Uterus (tissue), 2 donors: ENCODE data around the gene KRTAP10-5.

Source experiments
- CTCF ChIP-seq, 4 experiments: fragments of 200-600 bp in 2 of 4; fragments of 450-650 bp in 2 of 4; sonication (generic) in 2 of 4; IDR thresholded peaks; one replicate each; pipeline ENCODE4 v1.5.1; 2016 to 2019; ENCODE audit warnings: antibody characterized with exemption in 4 of 4, mild to moderate bottlenecking in 2 of 4, moderate library complexity in 1 of 4
- POLR2A ChIP-seq, 2 donors: fragments of 450-650 bp; IDR thresholded peaks; one replicate each; pipeline ENCODE4 v1.6.1; 2016; ENCODE audit warnings: antibody characterized with exemption in 2 of 2, mild to moderate bottlenecking in 1 of 2, moderate library complexity in 1 of 2

DNA sequence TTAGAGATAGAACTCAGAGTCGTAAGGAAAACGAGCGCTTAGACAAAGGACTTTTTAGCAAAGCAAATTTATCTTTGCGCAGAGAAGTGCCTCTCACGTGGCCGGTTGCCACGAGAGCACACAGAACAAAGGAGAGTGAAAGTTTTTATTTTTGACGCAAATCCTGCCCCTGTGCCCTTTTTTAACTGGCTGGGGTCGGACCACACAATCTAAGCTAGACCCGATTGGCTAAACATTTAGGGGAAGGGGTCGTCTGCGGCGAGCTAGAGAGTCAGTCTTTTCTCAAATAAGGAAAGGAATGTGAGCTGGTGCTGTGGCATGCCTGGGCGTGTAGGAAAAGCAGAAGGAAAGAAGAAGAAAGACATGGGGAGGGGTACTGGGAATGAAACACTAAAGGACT, 31.5 kb downstream of the KRTAP10-5 start:
- TF ChIP-seq POLR2A (IDR thresholded peaks at IDR 0.05), result no peak
- no peak for TF ChIP-seq CTCF (IDR thresholded peaks at IDR 0.05)
